Mesendoderm (in vitro differentiated cells): ENCODE data around the gene PPID.

Source experiments
- DNase-seq: peaks from one replicate; pipeline ENCODE4 v3.0.0; 2013
- H2AK5ac ChIP-seq: 2 replicates; pipeline ENCODE4 v1.6.1; 2013; ENCODE audit warnings: low read length, inconsistent platforms
- H2BK120ac ChIP-seq: 2 replicates; pipeline ENCODE4 v1.6.1; 2013; ENCODE audit warnings: low read depth, mild to moderate bottlenecking, low read length, moderate library complexity, mixed read lengths
- H2BK15ac ChIP-seq: replicated peaks from 2 replicates; pipeline ENCODE4 v1.6.1; 2013; ENCODE audit warnings: low read depth, mild to moderate bottlenecking, moderate library complexity
- H2BK5ac ChIP-seq: 2 replicates; pipeline ENCODE4 v1.6.1; 2013; ENCODE audit warnings: low read length, inconsistent platforms
- H3K18ac ChIP-seq: 2 replicates; pipeline ENCODE4 v1.6.1; 2013; ENCODE audit warnings: mild to moderate bottlenecking, low read length, mixed read lengths
- H3K23ac ChIP-seq: one replicate; pipeline ENCODE4 v1.6.1; 2013; ENCODE audit warnings: low read length
- H3K27ac ChIP-seq: 2 replicates; pipeline ENCODE4 v1.5.1; 2013; ENCODE audit warnings: low read depth, mild to moderate bottlenecking, inconsistent platforms, low read length, moderate library complexity
- H3K27me3 ChIP-seq: 2 replicates; pipeline ENCODE4 v1.6.1; 2013; ENCODE audit warnings: low read length, control low read depth, mild to moderate bottlenecking, inconsistent platforms; ENCODE audit not compliant: insufficient read depth, poor library complexity
- H3K36me3 ChIP-seq: 2 replicates; pipeline ENCODE4 v1.6.1; 2013; ENCODE audit warnings: low read length, inconsistent platforms; ENCODE audit not compliant: control insufficient read depth, insufficient read depth
- H3K4ac ChIP-seq: one replicate; pipeline ENCODE4 v1.6.1; 2013; ENCODE audit warnings: low read depth, mild to moderate bottlenecking, low read length, moderate library complexity
- H3K4me1 ChIP-seq: 2 replicates; pipeline ENCODE4 v1.6.1; 2013; ENCODE audit warnings: low read depth, low read length, inconsistent platforms; ENCODE audit not compliant: control insufficient read depth
- H3K4me2 ChIP-seq: 2 replicates; pipeline ENCODE4 v1.6.1; 2013; ENCODE audit warnings: low read length
- H3K4me3 ChIP-seq: 2 replicates; pipeline ENCODE4 v1.5.1; 2013; ENCODE audit warnings: mild to moderate bottlenecking, low read length
- H3K56ac ChIP-seq: one replicate; pipeline ENCODE4 v1.6.1; 2013; ENCODE audit warnings: low read length
- H3K79me1 ChIP-seq: 2 replicates; pipeline ENCODE4 v1.6.1; 2013; ENCODE audit warnings: low read length, inconsistent platforms
- H3K79me2 ChIP-seq: 2 replicates; pipeline ENCODE4 v1.6.1; 2013; ENCODE audit warnings: mild to moderate bottlenecking, low read length; ENCODE audit not compliant: control insufficient read depth, insufficient read depth
- H3K9ac ChIP-seq: 2 replicates; pipeline ENCODE4 v1.6.1; 2013; ENCODE audit warnings: low read length, inconsistent platforms
- H4K5ac ChIP-seq: one replicate; pipeline ENCODE4 v1.6.1; 2013; ENCODE audit warnings: low read length
- H4K8ac ChIP-seq: one replicate; pipeline ENCODE4 v1.6.1; 2013; ENCODE audit warnings: low read depth, mild to moderate bottlenecking, control low read depth, low read length, moderate library complexity
- WGBS: extraction: QIAGEN DNeasy Blood & Tissue Kit; methylation state at CpG from one replicate; pipeline ENCODE4 v1.1.7; 2013; ENCODE audit warnings: low lambda C conversion rate, missing lambda C conversion rate; ENCODE audit not compliant: insufficient coverage; ENCODE audit errors: extremely low coverage; 5-methylcytosine and 5-hydroxymethylcytosine counted together

PPID gene

DNA sequence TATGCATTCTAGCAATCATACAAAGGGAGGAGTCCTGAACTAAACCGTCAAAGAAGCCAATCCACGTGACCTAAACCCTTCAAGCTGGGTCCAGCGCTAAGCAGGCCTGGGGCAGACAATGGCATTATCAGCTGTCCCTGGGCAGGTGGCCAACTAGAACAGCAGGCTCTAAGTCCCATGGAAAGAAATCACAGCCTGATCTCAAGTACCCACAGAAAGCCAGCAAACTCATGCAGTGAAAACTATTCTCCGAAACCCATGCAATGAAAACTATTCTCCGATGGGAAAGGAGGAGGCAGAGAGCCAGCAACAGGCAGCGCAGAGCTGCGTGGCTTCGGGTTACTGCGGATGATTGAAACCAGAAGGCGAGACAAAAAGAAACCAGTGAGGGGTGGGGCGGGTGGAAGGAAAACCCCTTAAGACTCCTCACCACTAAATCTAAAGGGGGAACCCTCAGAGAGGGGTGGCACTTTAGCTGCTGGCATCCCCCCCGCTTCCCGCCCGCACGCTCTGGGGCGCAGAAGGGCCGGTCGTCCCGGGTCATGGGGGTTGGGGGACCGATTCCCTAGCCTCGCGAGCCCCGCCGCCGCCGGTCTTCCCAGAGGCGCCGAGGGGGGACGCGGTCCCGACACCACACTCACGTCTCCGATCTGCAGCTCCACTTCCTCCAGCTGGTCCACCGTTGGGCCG lies 52.1 kb downstream of the PPID start:
- H3K79me2 ChIP-seq = peaks cover 7% of the 10 kb centered on the region
- H2BK5ac ChIP-seq = peak overlapping the region; percentile 9
- H3K4ac ChIP-seq = no peak overlapping the region
- no peaks in the 10 kb centered on the region for H3K36me3 ChIP-seq
- no peaks in the 10 kb centered on the region for H3K4me1 ChIP-seq
- no peak overlapping the region for H2BK15ac ChIP-seq
- peak overlapping the region; percentile 85 for H3K27ac ChIP-seq
- no peak overlapping the region for H3K23ac ChIP-seq
- no peak overlapping the region for H2AK5ac ChIP-seq
- H3K4me2 ChIP-seq = peak overlapping the region; percentile 74
- H3K56ac ChIP-seq = peak overlapping the region; percentile 93
- H2BK120ac ChIP-seq = peak overlapping the region; percentile 29
- H3K79me1 ChIP-seq = peaks cover 3% of the 10 kb centered on the region
- H4K8ac ChIP-seq = no peak overlapping the region
- peak; percentile 88 for DNase-seq
- no CpG with 5 or more reads among the region's 35 CpGs for WGBS
- H4K5ac ChIP-seq = no peak overlapping the region
- no peak overlapping the region for H3K18ac ChIP-seq
- H3K9ac ChIP-seq = peak overlapping the region; percentile 85
- peak overlapping the region; percentile 48 for H3K4me3 ChIP-seq
- H3K27me3 ChIP-seq = no peaks in the 10 kb centered on the region

DNA sequence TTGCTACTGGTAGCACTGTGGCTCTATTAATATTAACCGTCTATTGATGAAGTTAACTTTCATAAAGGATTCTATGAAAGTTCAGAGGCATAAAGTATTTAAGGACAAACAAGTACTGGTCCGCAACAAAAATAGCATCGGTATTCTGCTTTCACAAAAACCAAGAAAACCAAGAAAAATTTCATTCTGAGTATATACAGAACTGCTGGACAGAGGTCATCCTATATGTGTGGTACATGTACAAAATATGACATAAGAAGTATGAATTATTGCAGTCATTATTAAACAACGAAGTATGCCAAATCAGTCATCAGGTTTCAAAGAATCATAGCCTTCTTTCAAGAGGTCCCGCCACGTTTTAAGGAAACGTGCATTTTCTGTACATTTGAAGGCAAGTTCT lies 53.9 kb downstream of the PPID start:
- H3K79me2 ChIP-seq = peaks cover 7% of the 10 kb centered on the region

DNA sequence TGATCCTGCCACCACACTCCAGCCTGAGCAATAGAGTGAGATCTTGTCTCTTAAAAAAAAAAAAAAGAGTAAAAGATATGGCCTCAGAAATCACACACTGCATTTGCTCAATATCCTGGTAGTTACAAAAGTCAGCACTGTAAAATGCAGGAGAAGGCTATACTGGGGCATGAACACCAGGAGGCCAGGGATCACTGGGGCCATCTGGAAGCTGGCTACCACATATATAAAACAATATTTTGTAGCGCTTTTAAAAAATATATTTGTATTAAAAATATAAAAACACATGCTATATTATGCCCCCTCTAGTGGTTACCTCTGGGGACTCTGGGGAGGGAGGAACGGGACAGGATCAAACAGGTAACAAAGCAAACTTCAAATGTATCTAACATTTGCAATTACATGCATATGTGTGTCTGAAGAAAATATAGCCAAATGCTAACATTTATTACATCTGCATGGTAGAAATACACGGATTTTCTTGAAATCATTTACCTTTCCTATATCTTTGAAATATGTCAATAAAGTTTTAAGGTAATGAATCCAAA lies 55.5 kb downstream of the PPID start:
- no peak overlapping the region for H4K8ac ChIP-seq
- H3K79me2 ChIP-seq = peaks cover 7% of the 10 kb centered on the region
- H3K23ac ChIP-seq = no peak overlapping the region
- H3K4ac ChIP-seq = no peak overlapping the region
- H3K4me3 ChIP-seq = no peak overlapping the region
- no peaks in the 10 kb centered on the region for H3K36me3 ChIP-seq
- DNase-seq = peak; percentile 48
- H2BK15ac ChIP-seq = no peak overlapping the region
- H3K4me2 ChIP-seq = no peak overlapping the region
- H3K56ac ChIP-seq = no peak overlapping the region
- H3K27me3 ChIP-seq = no peaks in the 10 kb centered on the region
- H3K27ac ChIP-seq = no peak overlapping the region
- H2BK5ac ChIP-seq = no peak overlapping the region
- H3K9ac ChIP-seq = no peak overlapping the region
- H3K18ac ChIP-seq = no peak overlapping the region
- H2BK120ac ChIP-seq = no peak overlapping the region
- H3K79me1 ChIP-seq = peaks cover 3% of the 10 kb centered on the region
- WGBS = no CpG with 5 or more reads among the region's 3 CpGs
- H2AK5ac ChIP-seq = no peak overlapping the region
- H3K4me1 ChIP-seq = no peaks in the 10 kb centered on the region
- no peak overlapping the region for H4K5ac ChIP-seq

More for the DNA sequence above, 53.9 kb downstream of the PPID start:
- H3K27me3 ChIP-seq = no peaks in the 10 kb centered on the region
- H3K36me3 ChIP-seq = no peaks in the 10 kb centered on the region
- no peak overlapping the region for H3K4ac ChIP-seq
- peaks cover 3% of the 10 kb centered on the region for H3K79me1 ChIP-seq
- H2BK15ac ChIP-seq = no peak overlapping the region
- no peak overlapping the region for H3K27ac ChIP-seq
- H3K4me2 ChIP-seq = no peak overlapping the region
- no peak overlapping the region for H3K23ac ChIP-seq
- H2AK5ac ChIP-seq = no peak overlapping the region
- WGBS = no CpG with 5 or more reads among the region's 7 CpGs
- H3K9ac ChIP-seq = no peak overlapping the region
- H4K8ac ChIP-seq = no peak overlapping the region
- H2BK5ac ChIP-seq = no peak overlapping the region
- no peak overlapping the region for H3K56ac ChIP-seq
- no peak overlapping the region for H4K5ac ChIP-seq
- H3K18ac ChIP-seq = no peak overlapping the region
- H2BK120ac ChIP-seq = no peak overlapping the region
- no peak overlapping the region for H3K4me3 ChIP-seq
- no peaks in the 10 kb centered on the region for H3K4me1 ChIP-seq
- DNase-seq = no peak

- no peak for DNase-seq
- H3K4me2 ChIP-seq = no peak overlapping the region
- H3K23ac ChIP-seq = no peak overlapping the region
- H3K4me1 ChIP-seq = no peaks in the 10 kb centered on the region
- peaks cover 3% of the 10 kb centered on the region for H3K79me1 ChIP-seq
- no CpG with 5 or more reads among the region's 2 CpGs for WGBS
- no peak overlapping the region for H3K9ac ChIP-seq
- no peak overlapping the region for H2AK5ac ChIP-seq
- no peak overlapping the region for H2BK120ac ChIP-seq
- no peak overlapping the region for H2BK5ac ChIP-seq
- H3K18ac ChIP-seq = no peak overlapping the region
- no peak overlapping the region for H3K56ac ChIP-seq
- H3K36me3 ChIP-seq = no peaks in the 10 kb centered on the region
- H3K4ac ChIP-seq = no peak overlapping the region
- H2BK15ac ChIP-seq = no peak overlapping the region
- H3K4me3 ChIP-seq = no peak overlapping the region
- H4K5ac ChIP-seq = no peak overlapping the region
- H3K27me3 ChIP-seq = no peaks in the 10 kb centered on the region
- no peak overlapping the region for H3K27ac ChIP-seq
- no peak overlapping the region for H4K8ac ChIP-seq
- peaks cover 7% of the 10 kb centered on the region for H3K79me2 ChIP-seq
Measured at GRCh38 chr4:158666892-158667291, 56.3 kb downstream of the PPID start.

- H3K9ac ChIP-seq = no peak overlapping the region
- no peak overlapping the region for H3K4me2 ChIP-seq
- H3K4me1 ChIP-seq = no peaks in the 10 kb centered on the region
- no peak overlapping the region for H3K27ac ChIP-seq
- DNase-seq = no peak
- no peak overlapping the region for H3K18ac ChIP-seq
- no peak overlapping the region for H3K4me3 ChIP-seq
- no peaks in the 10 kb centered on the region for H3K79me1 ChIP-seq
- no peak overlapping the region for H2BK120ac ChIP-seq
- no CpG with 5 or more reads among the region's 18 CpGs for WGBS
- no peak overlapping the region for H3K4ac ChIP-seq
- H2AK5ac ChIP-seq = no peak overlapping the region
- no peak overlapping the region for H4K5ac ChIP-seq
- no peak overlapping the region for H2BK15ac ChIP-seq
- no peak overlapping the region for H3K56ac ChIP-seq
- H3K79me2 ChIP-seq = no peaks in the 10 kb centered on the region
- no peaks in the 10 kb centered on the region for H3K27me3 ChIP-seq
- H4K8ac ChIP-seq = no peak overlapping the region
- H3K36me3 ChIP-seq = no peaks in the 10 kb centered on the region
- no peak overlapping the region for H3K23ac ChIP-seq
- H2BK5ac ChIP-seq = no peak overlapping the region
Measured at GRCh38 chr4:158664806-158665205, 58.4 kb downstream of the PPID start.
